ENCODE measurements around the gene SIKE1.

GRCh38 chr1:114746450-114747121, 33.9 kb downstream of the SIKE1 start:
- TF ChIP-seq, protein P1, sequence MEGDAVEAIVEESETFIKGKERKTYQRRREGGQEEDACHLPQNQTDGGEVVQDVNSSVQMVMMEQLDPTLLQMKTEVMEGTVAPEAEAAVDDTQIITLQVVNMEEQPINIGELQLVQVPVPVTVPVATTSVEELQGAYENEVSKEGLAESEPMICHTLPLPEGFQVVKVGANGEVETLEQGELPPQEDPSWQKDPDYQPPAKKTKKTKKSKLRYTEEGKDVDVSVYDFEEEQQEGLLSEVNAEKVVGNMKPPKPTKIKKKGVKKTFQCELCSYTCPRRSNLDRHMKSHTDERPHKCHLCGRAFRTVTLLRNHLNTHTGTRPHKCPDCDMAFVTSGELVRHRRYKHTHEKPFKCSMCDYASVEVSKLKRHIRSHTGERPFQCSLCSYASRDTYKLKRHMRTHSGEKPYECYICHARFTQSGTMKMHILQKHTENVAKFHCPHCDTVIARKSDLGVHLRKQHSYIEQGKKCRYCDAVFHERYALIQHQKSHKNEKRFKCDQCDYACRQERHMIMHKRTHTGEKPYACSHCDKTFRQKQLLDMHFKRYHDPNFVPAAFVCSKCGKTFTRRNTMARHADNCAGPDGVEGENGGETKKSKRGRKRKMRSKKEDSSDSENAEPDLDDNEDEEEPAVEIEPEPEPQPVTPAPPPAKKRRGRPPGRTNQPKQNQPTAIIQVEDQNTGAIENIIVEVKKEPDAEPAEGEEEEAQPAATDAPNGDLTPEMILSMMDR (IDR thresholded peaks at IDR 0.05 in 8 of 11, conservative IDR thresholded peaks at IDR 0.05 in 3 of 11): no peak
- no peak for TF ChIP-seq POLR2AphosphoS5 (IDR thresholded peaks at IDR 0.05)

Data from spleen (tissue), 7 donors.